MCF 10A (cell line): ENCODE results near the gene SIGLEC9. TPM values are rescaled to one million over a fixed set of nuclear protein-coding genes. Genes with fewer than 3 reads are reported as not detected.
A peak's percentile ranks its signal among the peaks of the same experiment; 100 is the strongest.

Experiments used
- BruUV-seq: library from RNA; stranded (reverse); fragments of 400-500 nt; replicated peaks from 2 replicates; lab custom pipeline; 2021; lab: Mats Ljungman, UMichigan
- CTCF ChIA-PET: fragments of 300-600 bp; sonication (Branson Sonifier 250); formaldehyde crosslinking; extraction: SDS; loops from one replicate; lab custom pipeline; 2021; ENCODE audit warnings: antibody characterized with exemption, inconsistent platforms; lab: Yijun Ruan, JAX
- POLR2A ChIA-PET: fragments of 300-600, 350-650 bp; sonication (Branson Sonifier 250); formaldehyde crosslinking; extraction: SDS; loops from one replicate; lab custom pipeline; 2020; ENCODE audit warnings: antibody characterized with exemption, inconsistent platforms; lab: Yijun Ruan, JAX
- DNase-seq: peaks from one replicate; pipeline ENCODE4 v3.0.0-alpha.2; 2018; ENCODE audit not compliant: unreplicated experiment
- H3K27ac Mint-ChIP-seq: one replicate; pipeline ENCODE4 v1.8.0; 2022; ENCODE audit warnings: mild to moderate bottlenecking, low read depth, mixed read lengths; ENCODE audit not compliant: unreplicated experiment
- H3K27me3 Mint-ChIP-seq: one replicate; pipeline ENCODE4 v1.8.0; 2022; ENCODE audit warnings: mixed read lengths; ENCODE audit not compliant: insufficient read depth, unreplicated experiment
- H3K36me3 Mint-ChIP-seq: one replicate; pipeline ENCODE4 v1.8.0; 2022; ENCODE audit warnings: mild to moderate bottlenecking, moderate library complexity, mixed read lengths; ENCODE audit not compliant: insufficient read depth, unreplicated experiment
- H3K4me1 Mint-ChIP-seq: one replicate; pipeline ENCODE4 v1.8.0; 2022; ENCODE audit warnings: mixed read lengths; ENCODE audit not compliant: insufficient read depth, unreplicated experiment
- H3K4me3 Mint-ChIP-seq: one replicate; pipeline ENCODE4 v1.8.0; 2022; ENCODE audit warnings: mild to moderate bottlenecking, moderate library complexity, mixed read lengths; ENCODE audit not compliant: unreplicated experiment
- H3K9me3 Mint-ChIP-seq: one replicate; pipeline ENCODE4 v1.8.0; 2022; ENCODE audit warnings: mixed read lengths; ENCODE audit not compliant: unreplicated experiment
- intact Hi-C: fragments of 100-400 bp; cut with micrococcal nuclease; formaldehyde crosslinking; loops from 2 replicates; pipeline ENCODE4 v1.14.1; 2022
- total RNA-seq: library from RNA; stranded (reverse); gene quantifications from 2 replicates; pipeline ENCODE4 v1.2.3, GENCODE V29; 2022
- TF ChIP-seq, protein P1 (sequence below): fragments of 200-600 bp; IDR thresholded peaks from one replicate; pipeline ENCODE4 v1.8.0; 2022; ENCODE audit warnings: antibody characterized with exemption, mild to moderate bottlenecking; ENCODE audit not compliant: unreplicated experiment

The SIGLEC9 gene
- total RNA-seq, 1 experiment from 2014 or later: not detected

DNA sequence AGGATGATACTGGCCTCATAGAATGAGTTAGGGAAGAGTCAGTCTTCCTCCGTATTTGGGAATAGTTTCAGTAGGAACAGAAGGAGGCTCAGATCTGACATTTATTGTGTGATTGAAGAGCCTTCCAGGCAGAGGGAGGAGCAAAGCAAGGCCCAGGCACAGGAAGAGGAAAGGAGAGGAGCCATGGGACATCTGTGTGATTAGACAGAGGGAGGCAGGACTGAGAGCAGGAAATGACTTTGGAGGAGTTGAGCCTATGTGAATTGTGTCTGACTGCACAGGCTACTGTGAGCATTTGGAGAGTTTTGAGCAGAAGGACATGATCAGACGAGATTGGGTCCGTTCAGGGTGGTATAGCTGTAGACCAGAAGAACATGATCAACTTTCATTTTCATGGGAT is 25.9 kb downstream of the SIGLEC9 start:
- H3K4me1 Mint-ChIP-seq: no peaks in the 10 kb centered on the region
- CTCF ChIA-PET: interaction anchor here (0.8 kb wide), 1 partner anchor 36 kb away, joined by 3 read pairs; no protein-coding TSS in a partner anchor
- H3K4me3 Mint-ChIP-seq: no peak overlapping the region
- peaks cover 42% of the 10 kb centered on the region for H3K9me3 Mint-ChIP-seq
- DNase-seq: no peak
- H3K36me3 Mint-ChIP-seq: peaks cover 4% of the 10 kb centered on the region
- no peak overlapping the region for H3K27ac Mint-ChIP-seq
- TF ChIP-seq, protein P1, sequence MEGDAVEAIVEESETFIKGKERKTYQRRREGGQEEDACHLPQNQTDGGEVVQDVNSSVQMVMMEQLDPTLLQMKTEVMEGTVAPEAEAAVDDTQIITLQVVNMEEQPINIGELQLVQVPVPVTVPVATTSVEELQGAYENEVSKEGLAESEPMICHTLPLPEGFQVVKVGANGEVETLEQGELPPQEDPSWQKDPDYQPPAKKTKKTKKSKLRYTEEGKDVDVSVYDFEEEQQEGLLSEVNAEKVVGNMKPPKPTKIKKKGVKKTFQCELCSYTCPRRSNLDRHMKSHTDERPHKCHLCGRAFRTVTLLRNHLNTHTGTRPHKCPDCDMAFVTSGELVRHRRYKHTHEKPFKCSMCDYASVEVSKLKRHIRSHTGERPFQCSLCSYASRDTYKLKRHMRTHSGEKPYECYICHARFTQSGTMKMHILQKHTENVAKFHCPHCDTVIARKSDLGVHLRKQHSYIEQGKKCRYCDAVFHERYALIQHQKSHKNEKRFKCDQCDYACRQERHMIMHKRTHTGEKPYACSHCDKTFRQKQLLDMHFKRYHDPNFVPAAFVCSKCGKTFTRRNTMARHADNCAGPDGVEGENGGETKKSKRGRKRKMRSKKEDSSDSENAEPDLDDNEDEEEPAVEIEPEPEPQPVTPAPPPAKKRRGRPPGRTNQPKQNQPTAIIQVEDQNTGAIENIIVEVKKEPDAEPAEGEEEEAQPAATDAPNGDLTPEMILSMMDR: no peak
- intact Hi-C loops: no loop called here
- POLR2A ChIA-PET: no interaction called here
- H3K27me3 Mint-ChIP-seq: no peaks in the 10 kb centered on the region
- no TSS peak for BruUV-seq

DNA sequence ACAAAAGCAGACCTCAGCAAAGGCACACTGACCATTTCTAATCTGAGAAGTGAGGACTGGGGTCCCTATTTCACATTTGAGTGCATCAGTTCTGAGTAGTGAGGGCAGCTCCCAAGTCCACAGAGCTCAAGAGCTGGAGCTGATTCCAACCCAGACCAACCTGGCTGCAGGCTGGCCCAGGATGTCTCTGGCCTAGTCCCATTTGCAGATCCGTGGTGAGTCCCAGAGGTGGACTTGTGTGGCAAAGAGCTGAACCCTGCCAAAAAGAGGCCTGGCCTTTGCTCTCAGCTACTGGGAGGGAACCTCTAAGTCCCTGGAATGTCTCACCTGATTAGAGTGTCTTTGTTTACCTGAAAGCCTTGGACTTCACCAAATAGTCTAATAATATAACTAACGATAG is 32.0 kb downstream of the SIGLEC9 start:
- POLR2A ChIA-PET: no interaction called here
- no peak overlapping the region for H3K27ac Mint-ChIP-seq
- DNase-seq: no peak
- CTCF ChIA-PET: interaction anchor here (0.6 to 2.4 kb wide), 6 partner anchors 10 to 139 kb away, joined by 3 to 16 read pairs (median 4); no protein-coding TSS in a partner anchor
- no peaks in the 10 kb centered on the region for H3K27me3 Mint-ChIP-seq
- intact Hi-C loops: no loop called here
- H3K4me1 Mint-ChIP-seq: no peaks in the 10 kb centered on the region
- TF ChIP-seq, protein P1: no peak
- no peaks in the 10 kb centered on the region for H3K36me3 Mint-ChIP-seq
- H3K9me3 Mint-ChIP-seq: peaks cover 14% of the 10 kb centered on the region
- BruUV-seq: no TSS peak
- no peak overlapping the region for H3K4me3 Mint-ChIP-seq

DNA sequence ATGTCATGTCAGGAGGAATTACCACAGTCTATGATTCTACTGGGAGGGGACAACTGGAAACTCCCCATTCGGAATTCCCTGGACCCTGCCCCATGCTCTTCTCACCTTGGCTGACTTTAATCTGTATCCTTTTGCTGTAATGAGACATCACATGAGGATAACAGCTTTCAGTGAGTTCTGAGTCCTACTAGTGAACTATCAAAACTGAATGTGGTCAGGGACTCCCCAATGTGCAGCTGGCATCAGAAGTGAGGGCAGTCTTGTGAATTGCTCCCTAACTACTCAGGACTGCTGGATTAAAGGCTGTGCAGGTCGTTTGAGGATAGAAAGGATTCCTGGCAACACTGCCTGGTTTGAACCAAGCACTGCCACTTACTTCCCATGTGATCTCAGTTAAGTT is 32.6 kb downstream of the SIGLEC9 start:
- TF ChIP-seq, protein P1: no peak
- CTCF ChIA-PET: interaction anchor here (0.5 to 2.4 kb wide), 7 partner anchors 10 to 771 kb away, joined by 3 to 16 read pairs (median 3); no protein-coding TSS in a partner anchor
- Mint-ChIP-seq H3K4me3 (no peak overlapping the region), H3K36me3 (no peaks in the 10 kb centered on the region), H3K27ac (no peak overlapping the region), H3K4me1 (no peaks in the 10 kb centered on the region), H3K27me3 (no peaks in the 10 kb centered on the region), H3K9me3 (peaks cover 12% of the 10 kb centered on the region)
- no TSS peak for BruUV-seq
- intact Hi-C loops: no loop called here
- no peak for DNase-seq
- POLR2A ChIA-PET: no interaction called here

DNA sequence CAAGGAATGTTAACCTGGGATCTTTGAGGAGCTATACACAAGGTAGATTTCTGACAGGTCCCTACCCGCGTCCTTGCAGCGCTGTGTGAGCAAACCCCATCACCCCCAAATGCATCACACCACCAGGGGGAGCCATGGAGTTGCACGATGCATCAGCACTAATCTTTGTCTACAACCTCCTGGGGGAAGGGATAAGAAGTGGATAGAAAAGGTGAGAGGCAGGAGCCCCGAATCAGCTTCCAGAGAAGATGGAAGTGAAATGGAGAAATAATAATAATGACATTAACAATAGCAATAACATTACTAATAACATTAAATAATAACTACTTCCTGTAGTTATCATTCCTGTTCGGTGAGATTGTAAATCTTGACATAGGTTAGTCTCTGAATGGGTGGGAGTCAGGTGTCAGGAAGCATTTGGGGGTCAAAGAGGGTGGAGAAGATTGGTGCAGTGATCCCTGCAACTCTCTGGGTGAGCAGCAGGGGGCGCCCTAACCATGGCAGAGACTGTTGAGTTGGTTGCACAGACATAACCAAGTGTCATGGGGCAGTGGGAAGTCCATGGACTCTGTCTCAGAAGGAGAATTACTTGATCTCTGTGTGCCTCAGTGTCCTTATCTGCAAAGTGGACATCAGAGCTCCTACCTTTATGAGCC is 33.9 kb downstream of the SIGLEC9 start:
- H3K4me3 Mint-ChIP-seq: no peak overlapping the region
- POLR2A ChIA-PET: no interaction called here
- H3K36me3 Mint-ChIP-seq: no peaks in the 10 kb centered on the region
- H3K27ac Mint-ChIP-seq: no peak overlapping the region
- TF ChIP-seq, protein P1: peak; percentile 42
- no peaks in the 10 kb centered on the region for H3K27me3 Mint-ChIP-seq
- intact Hi-C loops: no loop called here
- H3K9me3 Mint-ChIP-seq: peaks cover 7% of the 10 kb centered on the region
- H3K4me1 Mint-ChIP-seq: no peaks in the 10 kb centered on the region
- no TSS peak for BruUV-seq
- CTCF ChIA-PET: interaction anchor here (0.6 to 2.4 kb wide), 19 partner anchors 10 to 505 kb away, joined by 3 to 16 read pairs (median 4); no protein-coding TSS in a partner anchor
- DNase-seq: peak; percentile 37
